ENCODE data around the gene HNRNPUL2.

DNA sequence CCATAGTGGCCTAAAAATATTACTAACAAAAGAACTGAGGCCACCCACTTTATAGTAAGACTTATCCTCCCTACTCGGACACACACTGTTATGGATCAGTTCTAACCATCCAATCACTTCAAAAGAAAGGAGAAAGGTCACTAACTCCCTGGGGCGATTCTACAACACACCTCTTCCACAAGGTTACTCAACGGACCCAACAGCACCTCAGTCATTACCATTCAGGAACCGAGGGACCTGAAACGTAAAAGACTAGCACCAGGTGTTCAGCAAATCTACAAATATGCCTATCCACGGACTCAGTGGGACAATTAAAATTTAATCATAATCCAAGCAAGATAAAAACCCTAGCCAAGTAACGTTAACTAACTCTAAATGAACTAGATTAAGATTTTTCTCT lies 1.6 kb downstream of the HNRNPUL2 start:
- TF ChIP-seq, protein P1, sequence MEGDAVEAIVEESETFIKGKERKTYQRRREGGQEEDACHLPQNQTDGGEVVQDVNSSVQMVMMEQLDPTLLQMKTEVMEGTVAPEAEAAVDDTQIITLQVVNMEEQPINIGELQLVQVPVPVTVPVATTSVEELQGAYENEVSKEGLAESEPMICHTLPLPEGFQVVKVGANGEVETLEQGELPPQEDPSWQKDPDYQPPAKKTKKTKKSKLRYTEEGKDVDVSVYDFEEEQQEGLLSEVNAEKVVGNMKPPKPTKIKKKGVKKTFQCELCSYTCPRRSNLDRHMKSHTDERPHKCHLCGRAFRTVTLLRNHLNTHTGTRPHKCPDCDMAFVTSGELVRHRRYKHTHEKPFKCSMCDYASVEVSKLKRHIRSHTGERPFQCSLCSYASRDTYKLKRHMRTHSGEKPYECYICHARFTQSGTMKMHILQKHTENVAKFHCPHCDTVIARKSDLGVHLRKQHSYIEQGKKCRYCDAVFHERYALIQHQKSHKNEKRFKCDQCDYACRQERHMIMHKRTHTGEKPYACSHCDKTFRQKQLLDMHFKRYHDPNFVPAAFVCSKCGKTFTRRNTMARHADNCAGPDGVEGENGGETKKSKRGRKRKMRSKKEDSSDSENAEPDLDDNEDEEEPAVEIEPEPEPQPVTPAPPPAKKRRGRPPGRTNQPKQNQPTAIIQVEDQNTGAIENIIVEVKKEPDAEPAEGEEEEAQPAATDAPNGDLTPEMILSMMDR (IDR thresholded peaks at IDR 0.05; ENCODE audit: extremely low read depth in 1 of 2, insufficient read depth in 1 of 2, low read depth in 1 of 2, low read length in 2 of 2), result no peak
- TF ChIP-seq JUN (IDR thresholded peaks at IDR 0.05; ENCODE audit: borderline replicate concordance, insufficient read depth, insufficient read length, low read depth) (no peak), FOS (IDR thresholded peaks at IDR 0.05; ENCODE audit: borderline replicate concordance, insufficient read depth, low read length) (no peak), POLR2A (IDR thresholded peaks at IDR 0.05; ENCODE audit: low read depth, low read length) (no peak), MYC (IDR thresholded peaks at IDR 0.05; ENCODE audit: low read depth, low read length) (no peak), EZH2 (IDR thresholded peaks at IDR 0.05; ENCODE audit: borderline replicate concordance, low read depth, low read length, severe bottlenecking) (no peak), POLR2AphosphoS5 (IDR thresholded peaks at IDR 0.05; ENCODE audit: insufficient read depth, low read depth, low read length) (no peak)
- TF ChIP-seq, protein P2, sequence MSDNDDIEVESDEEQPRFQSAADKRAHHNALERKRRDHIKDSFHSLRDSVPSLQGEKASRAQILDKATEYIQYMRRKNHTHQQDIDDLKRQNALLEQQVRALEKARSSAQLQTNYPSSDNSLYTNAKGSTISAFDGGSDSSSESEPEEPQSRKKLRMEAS (IDR thresholded peaks at IDR 0.05; ENCODE audit: insufficient read depth, insufficient read length), result no peak
